ENCODE results near the gene METTL26. TPM values are rescaled to one million over a fixed set of nuclear protein-coding genes. Genes with fewer than 3 reads are reported as not detected.
A peak's percentile ranks its signal among the peaks of the same experiment; 100 is the strongest.

The METTL26 gene
- total RNA-seq, 1 experiment from 2014 or later = 129 TPM

DNA sequence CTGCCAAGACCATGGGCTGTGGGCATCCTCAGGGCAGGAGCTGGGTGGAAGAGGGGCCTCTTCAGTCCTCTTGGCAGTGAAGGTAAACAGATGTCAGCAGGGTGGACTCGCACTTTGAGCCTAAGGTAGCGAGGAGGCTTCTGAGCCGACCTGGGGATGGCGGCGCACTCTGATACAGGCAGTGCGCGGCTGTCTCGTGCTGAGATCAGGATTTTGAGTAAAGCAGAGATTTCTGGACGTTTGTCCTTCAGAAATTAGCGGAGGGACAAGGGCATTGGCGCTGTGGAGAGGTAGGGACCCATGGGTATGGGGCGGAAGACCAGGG is 39.4 kb downstream of the METTL26 start:
- Histone ChIP-seq H3K27me3 (ENCODE audit: control insufficient read depth, insufficient read depth, low read length) (no peaks in the 10 kb centered on the region), H3K4me3 (ENCODE audit: insufficient read depth, low read depth, low read length) (no peak overlapping the region), H3K36me3 (replicated peaks; ENCODE audit: control insufficient read depth, insufficient read depth, low read length) (peaks cover 1% of the 10 kb centered on the region)
- no peak for DNase-seq

DNA sequence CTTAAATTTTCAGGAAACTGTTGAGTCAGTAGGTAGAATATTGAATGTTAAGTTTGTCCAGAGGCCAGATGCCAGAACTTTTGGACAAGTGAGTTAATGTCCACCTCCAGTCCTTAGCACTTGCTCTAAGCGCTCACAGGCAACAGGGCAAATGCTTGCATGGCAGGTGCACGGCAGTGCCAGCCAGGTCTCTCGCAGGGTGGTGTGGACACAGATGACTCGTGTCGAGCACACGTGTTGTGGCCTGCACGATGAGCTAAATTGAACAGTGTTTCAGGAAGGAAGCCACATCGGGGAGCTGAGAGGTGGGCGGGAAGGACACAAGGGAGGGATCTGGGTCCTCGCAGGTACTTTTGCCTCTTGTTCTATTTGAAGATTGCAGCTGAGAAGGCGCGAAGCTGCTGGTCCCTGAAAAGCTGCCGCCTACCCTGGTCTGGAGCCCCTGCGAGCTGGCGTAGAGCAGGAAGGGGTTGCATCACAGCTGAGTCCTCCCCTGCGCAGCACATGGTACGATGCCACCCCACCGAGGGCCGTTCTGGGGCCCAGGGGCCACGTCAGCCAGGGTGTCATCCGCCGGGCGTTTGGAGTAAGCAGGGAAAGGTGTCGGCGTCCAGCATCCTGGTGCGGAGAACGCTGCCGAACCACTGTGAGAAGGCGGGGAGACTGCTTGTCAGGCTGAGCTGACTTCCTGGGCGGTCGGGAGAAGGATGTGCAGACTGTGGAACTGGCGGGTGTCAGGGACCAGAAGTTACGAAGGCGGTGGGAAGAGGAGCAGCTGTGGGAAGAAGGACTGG is 40.0 kb downstream of the METTL26 start:
- Histone ChIP-seq H3K4me3 (ENCODE audit: insufficient read depth, low read depth, low read length) (no peak overlapping the region), H3K27me3 (ENCODE audit: control insufficient read depth, insufficient read depth, low read length) (no peaks in the 10 kb centered on the region; the same call in 1 of the 2 replicates), H3K36me3 (replicated peaks; ENCODE audit: control insufficient read depth, insufficient read depth, low read length) (peaks cover 1% of the 10 kb centered on the region)
- no peak for DNase-seq

DNA sequence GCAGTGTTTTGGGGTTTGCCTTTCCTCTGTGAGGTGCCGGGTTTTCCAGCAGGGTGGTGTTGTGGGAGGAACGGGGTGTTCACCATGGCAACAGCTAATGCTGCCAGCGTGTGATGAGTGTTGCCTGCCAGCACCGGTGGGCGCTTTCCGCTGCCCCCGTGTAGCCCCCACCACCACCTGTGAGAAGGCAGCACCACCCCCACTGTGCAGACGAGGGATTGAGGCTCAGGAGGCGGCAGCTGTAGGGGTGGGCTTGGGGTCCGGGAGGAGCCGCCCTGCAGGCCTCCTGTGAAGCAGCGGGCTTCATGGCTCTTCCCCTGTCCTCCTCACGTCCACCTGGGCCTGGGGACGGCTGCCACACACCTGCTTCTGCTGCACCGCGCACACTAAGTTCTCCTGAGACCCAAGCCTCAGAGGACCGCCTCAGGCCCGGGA is 41.0 kb downstream of the METTL26 start:
- H3K4me3 ChIP-seq (ENCODE audit: insufficient read depth, low read depth, low read length) = no peak overlapping the region
- H3K27me3 ChIP-seq (ENCODE audit: control insufficient read depth, insufficient read depth, low read length) = peaks cover 6% of the 10 kb centered on the region; the same call in 1 of the 2 replicates
- peaks cover 1% of the 10 kb centered on the region for H3K36me3 ChIP-seq (replicated peaks; ENCODE audit: control insufficient read depth, insufficient read depth, low read length)
- DNase-seq = no peak

DNA sequence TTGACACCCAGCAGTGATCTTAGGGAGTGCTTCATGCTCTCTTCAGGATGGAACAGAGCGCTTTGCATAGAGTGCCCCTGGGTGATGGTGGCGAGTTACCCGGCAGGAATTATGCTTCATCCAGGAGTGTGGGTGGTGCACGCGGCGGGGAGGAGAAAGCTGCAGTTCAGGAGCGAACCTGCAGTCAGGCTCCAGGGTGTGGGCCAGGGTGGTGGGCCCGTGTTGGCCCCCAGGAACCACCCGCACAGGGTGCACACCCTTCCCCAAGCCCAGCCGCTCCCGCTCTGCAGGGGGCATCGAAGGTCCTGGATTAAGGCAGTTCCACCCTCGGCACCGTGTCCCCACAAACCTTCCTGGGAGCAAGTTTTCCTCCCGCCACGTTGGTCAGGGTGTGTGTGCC is 42.3 kb downstream of the METTL26 start:
- H3K36me3 ChIP-seq (replicated peaks; ENCODE audit: control insufficient read depth, insufficient read depth, low read length) = no peaks in the 10 kb centered on the region; the same call in none of the 2 replicates
- DNase-seq = no peak
- no peak overlapping the region for H3K4me3 ChIP-seq (ENCODE audit: insufficient read depth, low read depth, low read length)
- H3K27me3 ChIP-seq (ENCODE audit: control insufficient read depth, insufficient read depth, low read length) = peaks cover 6% of the 10 kb centered on the region; the same call in 1 of the 2 replicates

DNA sequence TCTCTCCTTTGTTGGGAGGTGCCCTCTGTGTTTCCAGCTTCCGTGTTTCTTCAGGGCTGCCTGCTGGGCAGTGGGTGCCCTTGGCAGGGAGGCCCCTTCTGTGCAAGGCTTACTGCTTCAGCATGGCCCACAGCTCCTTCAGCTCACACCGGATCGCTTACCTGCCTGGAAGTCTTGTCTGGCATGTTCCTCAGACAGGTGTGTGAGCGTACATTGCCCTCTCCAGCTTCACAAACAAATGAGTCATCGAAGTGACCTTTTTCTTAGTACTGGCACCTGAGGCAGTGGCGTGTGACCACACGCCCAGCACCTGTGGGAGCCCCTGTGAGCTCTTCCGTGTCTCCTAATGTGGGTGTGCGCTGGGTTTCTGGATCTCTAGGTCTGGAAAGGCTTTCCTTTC is 42.7 kb downstream of the METTL26 start:
- Histone ChIP-seq H3K4me3 (ENCODE audit: insufficient read depth, low read depth, low read length) (no peak overlapping the region), H3K27me3 (ENCODE audit: control insufficient read depth, insufficient read depth, low read length) (peaks cover 6% of the 10 kb centered on the region; the same call in 1 of the 2 replicates)
- no peak for DNase-seq

DNA sequence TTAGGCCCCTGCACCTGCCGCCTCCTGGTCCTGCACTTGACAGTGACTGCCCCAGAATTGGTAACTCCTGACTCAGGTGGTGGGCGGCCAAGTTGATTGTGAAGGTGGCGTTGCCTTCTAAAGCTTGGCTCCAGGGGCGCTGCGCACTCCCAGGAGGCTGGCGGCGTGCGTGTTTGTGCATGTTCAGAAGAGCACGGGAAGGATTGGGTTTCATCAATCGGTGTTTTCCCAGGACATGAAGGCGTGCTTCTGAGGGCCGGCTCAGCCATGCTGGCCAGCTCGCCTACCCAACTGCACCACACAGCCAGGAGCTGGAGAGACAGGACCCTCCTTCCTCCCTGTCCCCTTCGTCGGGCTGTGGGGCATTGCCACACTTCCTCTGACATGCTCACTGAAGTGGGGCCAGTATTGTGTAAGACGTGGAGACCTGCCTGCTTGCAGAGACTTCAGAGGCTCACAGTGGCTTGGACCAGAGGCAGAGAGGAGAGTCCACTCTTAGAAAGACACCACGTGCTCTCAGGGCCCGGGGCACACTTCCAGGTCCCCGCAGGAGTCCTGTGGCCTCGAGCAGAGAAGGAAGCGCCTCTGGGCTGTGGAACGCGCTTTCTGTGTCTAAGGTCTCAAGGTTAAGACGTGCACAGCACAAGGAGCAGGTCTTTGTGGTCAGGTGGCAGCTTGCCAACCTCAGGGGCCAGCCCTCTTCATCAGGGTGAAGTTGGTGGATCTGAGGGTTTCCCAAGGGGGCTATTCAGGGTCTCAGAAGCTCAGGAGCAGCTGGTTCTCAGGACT is 43.4 kb downstream of the METTL26 start:
- Histone ChIP-seq H3K27me3 (ENCODE audit: control insufficient read depth, insufficient read depth, low read length) (peaks cover 6% of the 10 kb centered on the region; the same call in 1 of the 2 replicates), H3K4me3 (ENCODE audit: insufficient read depth, low read depth, low read length) (no peak overlapping the region), H3K36me3 (replicated peaks; ENCODE audit: control insufficient read depth, insufficient read depth, low read length) (no peaks in the 10 kb centered on the region; the same call in none of the 2 replicates)
- no peak for DNase-seq

More for the DNA sequence above, 42.7 kb downstream of the METTL26 start:
- H3K36me3 ChIP-seq (replicated peaks; ENCODE audit: control insufficient read depth, insufficient read depth, low read length) = no peaks in the 10 kb centered on the region; the same call in none of the 2 replicates

DNA sequence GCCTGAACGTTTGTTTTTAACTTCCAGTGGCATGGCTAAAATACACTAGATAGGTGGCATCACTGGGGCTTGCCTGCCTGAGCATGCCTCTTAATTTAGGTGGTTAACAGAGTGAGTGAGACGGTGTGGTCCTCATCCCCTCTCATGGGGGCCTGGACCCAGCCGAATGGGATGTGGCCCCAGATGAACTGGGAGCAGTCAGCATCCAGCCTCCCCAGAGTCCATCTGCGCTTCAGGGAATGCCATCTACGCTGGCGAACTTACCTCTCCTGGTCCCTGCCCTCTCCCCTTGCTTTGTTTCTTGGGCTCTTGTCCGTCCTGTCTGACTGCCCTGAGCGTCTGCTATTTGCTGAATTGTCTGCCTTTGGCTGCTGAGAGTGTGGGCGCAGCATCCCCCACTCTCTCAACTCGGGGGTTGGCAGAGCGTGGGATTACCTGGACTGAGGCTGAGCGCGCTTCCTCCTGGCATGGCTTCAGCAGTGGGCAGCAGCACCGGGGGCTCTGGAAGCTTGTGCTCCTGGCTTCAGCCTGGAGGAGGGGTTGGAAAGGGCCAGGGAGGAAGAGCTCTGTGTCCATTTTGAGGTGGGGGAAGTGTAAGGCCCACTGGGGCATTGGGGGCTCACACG is 44.1 kb downstream of the METTL26 start:
- no peaks in the 10 kb centered on the region; the same call in none of the 2 replicates for H3K36me3 ChIP-seq (replicated peaks; ENCODE audit: control insufficient read depth, insufficient read depth, low read length)
- peaks cover 6% of the 10 kb centered on the region; the same call in 1 of the 2 replicates for H3K27me3 ChIP-seq (ENCODE audit: control insufficient read depth, insufficient read depth, low read length)
- no peak overlapping the region for H3K4me3 ChIP-seq (ENCODE audit: insufficient read depth, low read depth, low read length)
- DNase-seq = no peak

DNA sequence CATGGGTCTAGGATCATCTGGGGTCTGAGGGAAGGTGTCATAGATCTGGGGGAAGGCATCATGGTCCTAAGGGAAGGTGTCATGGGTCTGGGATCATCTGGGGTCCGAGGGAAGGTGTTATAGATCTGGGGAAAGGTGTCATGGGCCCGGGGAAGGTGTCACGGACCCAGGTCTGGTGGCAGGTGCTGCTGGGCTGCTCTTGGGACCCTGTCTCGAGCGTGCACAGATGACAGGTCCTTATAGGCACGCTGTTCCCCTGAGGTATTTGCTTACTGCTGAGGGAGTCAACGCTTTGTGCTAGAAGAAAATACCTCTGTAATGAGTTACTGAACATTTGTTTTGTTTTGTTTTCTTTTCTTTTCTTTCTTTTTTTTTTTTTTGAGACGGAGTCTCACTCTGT is 44.9 kb downstream of the METTL26 start:
- no peak overlapping the region; the same call in 1 of the 2 replicates for H3K4me3 ChIP-seq (ENCODE audit: insufficient read depth, low read depth, low read length)

DNA sequence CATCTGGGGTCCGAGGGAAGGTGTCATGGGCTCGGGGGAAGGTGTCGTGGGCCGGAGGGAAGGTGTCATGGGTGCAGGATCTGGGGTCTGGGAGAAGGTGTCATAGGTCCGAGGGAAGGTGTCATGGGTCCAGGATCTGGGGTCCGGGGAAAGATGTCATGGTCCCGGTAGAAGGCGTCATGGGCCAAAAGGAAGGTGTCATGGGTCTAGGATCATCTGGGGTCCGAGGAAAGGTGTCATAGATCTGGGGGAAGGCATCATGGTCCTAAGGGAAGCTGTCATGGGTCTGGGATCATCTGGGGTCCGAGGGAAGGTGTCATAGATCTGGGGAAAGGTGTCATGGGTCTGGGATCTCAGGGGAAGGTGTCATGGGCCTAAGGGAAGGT is 45.3 kb downstream of the METTL26 start:
- DNase-seq = no peak
- peak overlapping the region; percentile 79 for H3K4me3 ChIP-seq (ENCODE audit: insufficient read depth, low read depth, low read length)
- peaks cover 11% of the 10 kb centered on the region for H3K27me3 ChIP-seq (ENCODE audit: control insufficient read depth, insufficient read depth, low read length)
- H3K36me3 ChIP-seq (replicated peaks; ENCODE audit: control insufficient read depth, insufficient read depth, low read length) = no peaks in the 10 kb centered on the region; the same call in none of the 2 replicates

More for the DNA sequence above, 44.9 kb downstream of the METTL26 start:
- DNase-seq = no peak
- Histone ChIP-seq H3K27me3 (ENCODE audit: control insufficient read depth, insufficient read depth, low read length) (peaks cover 11% of the 10 kb centered on the region), H3K36me3 (replicated peaks; ENCODE audit: control insufficient read depth, insufficient read depth, low read length) (no peaks in the 10 kb centered on the region; the same call in none of the 2 replicates)

DNA sequence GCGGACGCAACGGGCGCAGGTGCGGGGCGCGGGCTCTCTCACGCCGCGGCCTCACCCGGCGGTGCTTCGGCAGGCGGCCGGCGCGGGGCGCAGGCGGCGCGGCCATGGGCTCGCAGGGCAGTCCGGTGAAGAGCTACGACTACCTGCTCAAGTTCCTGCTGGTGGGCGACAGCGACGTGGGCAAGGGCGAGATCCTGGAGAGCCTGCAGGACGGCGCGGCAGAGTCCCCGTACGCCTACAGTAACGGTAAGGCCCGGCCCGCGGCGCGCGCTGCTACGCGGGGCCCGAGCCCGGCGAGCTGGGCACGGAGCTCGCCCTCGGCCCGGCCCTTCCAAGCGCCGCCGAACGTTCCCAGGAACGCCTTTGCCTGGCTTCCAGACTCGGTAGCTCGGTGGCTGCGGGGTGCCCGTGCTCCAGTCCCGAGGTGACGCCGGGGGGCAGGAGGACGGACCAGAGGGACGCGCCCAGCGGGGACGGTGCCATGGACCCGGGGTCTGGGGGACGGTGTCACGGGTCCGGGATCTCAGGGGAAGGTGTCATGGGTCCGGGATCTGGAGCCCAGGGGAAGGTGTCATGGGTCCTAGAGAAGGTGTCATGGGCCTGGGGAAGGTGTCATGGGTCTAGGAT is 45.8 kb downstream of the METTL26 start:
- peak overlapping the region; percentile 79 for H3K4me3 ChIP-seq (ENCODE audit: insufficient read depth, low read depth, low read length)
- peaks cover 13% of the 10 kb centered on the region for H3K27me3 ChIP-seq (ENCODE audit: control insufficient read depth, insufficient read depth, low read length)
- H3K36me3 ChIP-seq (replicated peaks; ENCODE audit: control insufficient read depth, insufficient read depth, low read length) = no peaks in the 10 kb centered on the region; the same call in none of the 2 replicates
- DNase-seq = no peak

DNA sequence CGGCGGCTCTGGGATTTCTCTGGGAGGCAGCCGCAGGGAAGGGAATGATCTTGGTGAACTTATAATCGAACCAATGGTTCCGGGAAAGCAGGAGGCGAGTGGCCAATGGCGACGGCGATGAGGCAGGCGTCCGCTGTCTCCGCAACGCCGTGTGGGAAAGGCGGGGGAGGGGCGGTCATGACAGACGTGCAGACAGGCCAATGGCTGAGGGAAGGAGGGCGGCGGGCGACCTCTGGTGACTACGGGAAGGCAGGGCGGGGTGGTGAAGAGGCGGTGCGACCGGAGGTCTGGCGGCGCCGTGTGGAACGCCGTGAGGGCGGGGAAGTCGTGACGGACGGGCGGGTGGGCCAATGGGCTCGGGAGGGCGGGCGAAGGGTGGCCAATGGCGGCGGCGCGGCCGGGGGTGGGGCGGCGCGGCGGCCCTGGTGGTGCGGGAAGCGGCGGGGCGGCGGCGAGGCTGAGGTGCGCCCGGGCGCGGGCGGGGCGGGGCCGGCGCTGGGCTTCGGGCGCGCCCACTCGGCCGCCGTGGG is 46.4 kb downstream of the METTL26 start, which contains the start of gene RAB40C:
RAB40C (plus strand) TSS at position 409 of the 530 bp plus-strand sequence. CDS start 226 bp downstream, outside the sequence.
- DNase-seq = peak; percentile 100
- Histone ChIP-seq H3K36me3 (replicated peaks; ENCODE audit: control insufficient read depth, insufficient read depth, low read length) (no peaks in the 10 kb centered on the region; the same call in none of the 2 replicates), H3K27me3 (ENCODE audit: control insufficient read depth, insufficient read depth, low read length) (peaks cover 14% of the 10 kb centered on the region), H3K4me3 (ENCODE audit: insufficient read depth, low read depth, low read length) (peak within 1 kb of the TSS; percentile 87)

DNA sequence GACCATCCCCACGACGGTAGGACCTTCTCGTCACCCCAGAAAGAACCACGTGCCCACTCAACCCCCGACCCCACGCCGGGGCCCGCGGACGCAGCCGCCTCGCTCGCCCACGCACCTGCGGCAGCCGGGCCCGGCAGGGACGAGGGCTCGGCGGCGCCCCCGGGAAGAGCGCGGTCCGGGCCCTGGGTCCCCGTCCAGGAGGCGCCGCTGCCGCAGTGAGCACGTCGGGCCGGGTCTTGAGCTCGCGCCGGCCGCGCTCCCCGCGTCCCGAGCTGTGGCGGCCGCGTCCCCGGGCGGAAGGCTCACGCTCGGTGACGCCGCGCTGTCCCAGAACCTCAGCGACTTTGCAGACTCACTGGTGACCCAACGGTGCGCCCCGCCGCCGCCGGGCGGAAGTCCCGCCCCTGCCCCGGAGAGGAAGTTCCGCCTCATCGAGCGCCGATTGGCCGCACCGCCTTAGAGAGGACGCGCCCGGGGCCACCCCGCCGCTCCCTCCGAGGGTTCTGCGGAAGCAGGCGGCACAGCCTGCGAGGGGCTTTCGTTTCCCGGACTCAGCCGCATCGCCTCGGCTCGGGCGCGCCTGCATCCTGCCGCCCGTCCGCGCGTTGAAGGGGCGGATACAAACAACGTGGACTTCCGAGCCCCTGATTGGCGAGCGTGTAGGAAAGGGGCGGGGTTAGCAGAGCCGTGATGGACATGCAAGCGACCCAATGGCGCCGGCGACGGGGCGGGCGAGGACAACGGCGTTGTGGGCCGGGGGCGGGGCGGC is 47.0 kb downstream of the METTL26 start:
- peak overlapping the region; percentile 87 for H3K4me3 ChIP-seq (ENCODE audit: insufficient read depth, low read depth, low read length)
- no peaks in the 10 kb centered on the region; the same call in none of the 2 replicates for H3K36me3 ChIP-seq (replicated peaks; ENCODE audit: control insufficient read depth, insufficient read depth, low read length)
- peaks cover 14% of the 10 kb centered on the region for H3K27me3 ChIP-seq (ENCODE audit: control insufficient read depth, insufficient read depth, low read length)
- peak; percentile 99 for DNase-seq

DNA sequence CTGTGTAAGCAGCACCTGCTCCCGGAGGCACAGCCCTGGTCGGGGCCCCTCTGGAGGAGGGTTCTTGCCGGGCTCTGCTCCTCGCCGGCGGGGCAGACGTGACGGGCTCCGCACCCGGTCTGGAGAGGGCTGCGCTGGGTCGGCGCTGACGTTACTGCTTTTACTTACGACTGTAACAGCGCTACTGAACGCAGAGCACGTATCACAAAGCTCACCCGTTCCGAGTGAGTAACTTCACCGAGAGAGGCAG is 47.5 kb downstream of the METTL26 start:
- peak overlapping the region; percentile 87 for H3K4me3 ChIP-seq (ENCODE audit: insufficient read depth, low read depth, low read length)
- DNase-seq = peak; percentile 78
- no peaks in the 10 kb centered on the region; the same call in none of the 2 replicates for H3K36me3 ChIP-seq (replicated peaks; ENCODE audit: control insufficient read depth, insufficient read depth, low read length)
- H3K27me3 ChIP-seq (ENCODE audit: control insufficient read depth, insufficient read depth, low read length) = peaks cover 14% of the 10 kb centered on the region
